K562 (cell line): Measurements from ENCODE around the gene MEGF11. TPM values are rescaled to one million over a fixed set of nuclear protein-coding genes. Genes with fewer than 3 reads are reported as not detected.

Experiments used
- BHLHE40 ChIP-seq: IDR thresholded peaks from 2 replicates; pipeline ENCODE4 v1.6.1; 2011; ENCODE audit warnings: low read length, improper control_type of control experiment
- CBX5 ChIP-seq: IDR thresholded peaks from 2 replicates; pipeline ENCODE4 v1.6.1; 2014; ENCODE audit warnings: low read depth, borderline replicate concordance
- CEBPB ChIP-seq: fragments of 450-650 bp; IDR thresholded peaks from 2 replicates; pipeline ENCODE4 v1.6.1; 2016; ENCODE audit warnings: missing genetic modification characterization, missing compliant biosample characterization
- EP400 ChIP-seq: fragments of 450-650 bp; IDR thresholded peaks from 2 replicates; pipeline ENCODE4 v1.6.1; 2017; ENCODE audit warnings: antibody characterized with exemption, mild to moderate bottlenecking, moderate library complexity
- HIVEP1 ChIP-seq: fragments of 250-450 bp; sonication (Bioruptor Pico); IDR thresholded peaks from 2 replicates; pipeline ENCODE4 v1.4.0; 2020; ENCODE audit warnings: mild to moderate bottlenecking
- HMG20A ChIP-seq: fragments of 450-650 bp; formaldehyde crosslinking; conservative IDR thresholded peaks from 2 replicates; pipeline ENCODE4 v1.4.0; 2020; ENCODE audit warnings: mild to moderate bottlenecking, mixed read lengths
- KDM2B ChIP-seq: fragments of 250-450 bp; sonication (Bioruptor Pico); IDR thresholded peaks from 2 replicates; pipeline ENCODE4 v1.8.0; 2021; ENCODE audit warnings: mild to moderate bottlenecking, moderate library complexity
- MAFF ChIP-seq: IDR thresholded peaks from 2 replicates; pipeline ENCODE4 v1.6.1; 2012; ENCODE audit warnings: low read length, improper control_type of control experiment
- MBD2 ChIP-seq: sonication (generic); IDR thresholded peaks from 2 replicates; pipeline ENCODE4 v1.6.1; 2016; ENCODE audit warnings: low read depth, borderline replicate concordance
- NFIX ChIP-seq: fragments of 250-450 bp; sonication (Bioruptor Pico); IDR thresholded peaks from 2 replicates; pipeline ENCODE4 v1.4.0; 2020; ENCODE audit warnings: low read depth, mild to moderate bottlenecking, moderate library complexity
- NR2F6 ChIP-seq: fragments of 450-650 bp; formaldehyde crosslinking; IDR thresholded peaks from 2 replicates; pipeline ENCODE4 v1.4.0; 2020; ENCODE audit warnings: mild to moderate bottlenecking
- RBM17 ChIP-seq: fragments of 200-400 bp; formaldehyde crosslinking; IDR thresholded peaks from 2 replicates; pipeline ENCODE4 v1.6.1; 2017; ENCODE audit warnings: low read depth, mild to moderate bottlenecking, low read length, borderline replicate concordance
- RNF2 ChIP-seq: sonication (generic); IDR thresholded peaks from 2 replicates; pipeline ENCODE4 v1.6.1; 2016
- SIN3A ChIP-seq, 2 experiments: fragments of 150-350 bp in 1 of 2; IDR thresholded peaks; 2 replicates each; pipeline ENCODE4 v1.6.1; 2011 to 2016; ENCODE audit warnings: borderline replicate concordance in 2 of 2, low read depth in 2 of 2, low read length in 2 of 2, mild to moderate bottlenecking in 2 of 2, moderate library complexity in 2 of 2; ENCODE audit not compliant: control insufficient read depth in 1 of 2
- SLC30A9 ChIP-seq: fragments of 250-450 bp; sonication (Bioruptor Pico); IDR thresholded peaks from 2 replicates; pipeline ENCODE4 v1.8.0; 2022; ENCODE audit warnings: mild to moderate bottlenecking, moderate library complexity
- SP2 ChIP-seq: IDR thresholded peaks from 2 replicates; pipeline ENCODE4 v1.6.1; 2011; ENCODE audit warnings: mild to moderate bottlenecking, low read depth, low read length, moderate library complexity; ENCODE audit not compliant: poor library complexity, severe bottlenecking; ENCODE audit errors: extremely low read depth
- TAF15 ChIP-seq: fragments of 200-400 bp; formaldehyde crosslinking; IDR thresholded peaks from 2 replicates; pipeline ENCODE4 v1.6.1; 2017; ENCODE audit warnings: mild to moderate bottlenecking, low read depth, low read length, moderate library complexity
- TCFL5 ChIP-seq: fragments of 250-450 bp; sonication (Bioruptor Pico); conservative IDR thresholded peaks from 2 replicates; pipeline ENCODE4 v1.6.1; 2021; ENCODE audit warnings: mild to moderate bottlenecking, moderate library complexity, matching md5 sums
- ZC3H8 ChIP-seq: fragments of 450-650 bp; IDR thresholded peaks from 2 replicates; pipeline ENCODE4 v1.6.1; 2017
- ZNF282 ChIP-seq: sonication (generic); formaldehyde crosslinking; IDR thresholded peaks from 2 replicates; pipeline ENCODE4 v1.8.1; 2023; ENCODE audit warnings: missing genetic modification reagents
- ZNF3 ChIP-seq: fragments of 250-450 bp; sonication (Bioruptor Pico); IDR thresholded peaks from 2 replicates; pipeline ENCODE4 v1.5.0; 2021; ENCODE audit warnings: mild to moderate bottlenecking, moderate library complexity
- polyA plus RNA-seq, 8 experiments: library from polyadenylated mRNA; depleted of rRNA in 4 of 8; stranded (reverse) in 5 of 8; unstranded in 3 of 8; fragments of >200 nt; fragmentation: Nextera tagmentation in 2 of 8; fragmentation: Illumina TruSeq in 1 of 8; extraction: Ambion mirVana in 2 of 8; extraction: Trizol in 1 of 8; gene quantifications; 2 replicates each; pipeline versions ENCODE4 v1.2.1 to v1.2.3, GENCODE V29; 2011 to 2014; ENCODE audit warnings: inconsistent platforms in 1 of 8, missing spikeins in 1 of 8
- total RNA-seq, 7 experiments: library from RNA; depleted of rRNA in 6 of 7; stranded (reverse); fragments of >200 nt in 6 of 7; fragmentation: Illumina TruSeq in 2 of 7; extraction: Trizol in 2 of 7; gene quantifications; 2 replicates each; pipeline versions ENCODE4 v1.2.1 to v1.2.3, GENCODE V29; 2011 to 2021; ENCODE audit warnings: low replicate concordance in 1 of 7
- TF ChIP-seq, protein P1 (sequence below): fragments of 250-450 bp; sonication (Bioruptor Pico); IDR thresholded peaks from 2 replicates; pipeline ENCODE4 v1.5.0; 2020; ENCODE audit warnings: mild to moderate bottlenecking, borderline replicate concordance
- TF ChIP-seq, protein P2 (sequence below): fragments of 250-450 bp; sonication (Bioruptor Pico); IDR thresholded peaks from 2 replicates; pipeline ENCODE4 v1.5.0; 2021
- TF ChIP-seq, protein P3 (sequence below): fragments of 450-650 bp; IDR thresholded peaks from 2 replicates; pipeline ENCODE4 v1.6.1; 2017; ENCODE audit warnings: antibody characterized with exemption

MEGF11 gene
- total and polyA plus RNA-seq, 9 of the 15 experiments (the other 6 are each of a cell fraction or from before 2014, with no cell fraction given): 0.06 to 0.23 (median 0.20) TPM; not detected in 6

DNA sequence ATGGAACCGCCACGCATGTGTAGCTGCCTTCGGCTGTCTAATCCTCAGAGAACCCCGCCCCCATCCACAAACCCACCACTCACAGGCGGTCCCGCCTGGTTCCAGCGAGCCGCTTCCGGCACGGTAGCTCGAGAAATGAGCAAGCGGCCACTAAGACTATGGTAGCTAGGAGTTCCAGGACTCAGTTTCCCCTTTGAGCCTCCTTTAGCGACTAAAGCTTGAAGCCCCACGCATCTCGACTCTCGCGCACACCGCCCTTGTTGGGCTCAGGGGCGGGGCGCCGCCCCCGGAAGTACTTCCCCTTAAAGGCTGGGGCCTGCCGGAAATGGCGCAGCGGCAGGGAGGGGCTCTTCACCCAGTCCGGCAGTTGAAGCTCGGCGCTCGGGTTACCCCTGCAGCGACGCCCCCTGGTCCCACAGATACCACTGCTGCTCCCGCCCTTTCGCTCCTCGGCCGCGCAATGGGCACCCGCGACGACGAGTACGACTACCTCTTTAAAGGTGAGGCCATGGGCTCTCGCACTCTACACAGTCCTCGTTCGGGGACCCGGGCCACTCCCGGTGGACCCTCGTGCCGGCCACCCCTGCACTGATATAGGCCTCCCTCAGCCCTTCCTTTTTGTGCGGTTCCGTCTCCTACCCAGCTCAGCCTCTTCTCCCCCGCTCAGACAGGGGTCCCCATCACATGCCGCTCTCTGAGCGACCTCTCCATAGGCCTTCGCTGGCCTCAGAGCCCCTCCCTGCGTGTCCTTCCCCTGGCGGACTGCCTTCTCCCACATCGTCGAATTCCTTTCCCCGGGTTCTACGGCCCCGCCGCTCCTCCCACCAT is 384.2 kb downstream of the MEGF11 start, which contains the start of gene RAB11A (continued):
- TF ChIP-seq, protein P1, sequence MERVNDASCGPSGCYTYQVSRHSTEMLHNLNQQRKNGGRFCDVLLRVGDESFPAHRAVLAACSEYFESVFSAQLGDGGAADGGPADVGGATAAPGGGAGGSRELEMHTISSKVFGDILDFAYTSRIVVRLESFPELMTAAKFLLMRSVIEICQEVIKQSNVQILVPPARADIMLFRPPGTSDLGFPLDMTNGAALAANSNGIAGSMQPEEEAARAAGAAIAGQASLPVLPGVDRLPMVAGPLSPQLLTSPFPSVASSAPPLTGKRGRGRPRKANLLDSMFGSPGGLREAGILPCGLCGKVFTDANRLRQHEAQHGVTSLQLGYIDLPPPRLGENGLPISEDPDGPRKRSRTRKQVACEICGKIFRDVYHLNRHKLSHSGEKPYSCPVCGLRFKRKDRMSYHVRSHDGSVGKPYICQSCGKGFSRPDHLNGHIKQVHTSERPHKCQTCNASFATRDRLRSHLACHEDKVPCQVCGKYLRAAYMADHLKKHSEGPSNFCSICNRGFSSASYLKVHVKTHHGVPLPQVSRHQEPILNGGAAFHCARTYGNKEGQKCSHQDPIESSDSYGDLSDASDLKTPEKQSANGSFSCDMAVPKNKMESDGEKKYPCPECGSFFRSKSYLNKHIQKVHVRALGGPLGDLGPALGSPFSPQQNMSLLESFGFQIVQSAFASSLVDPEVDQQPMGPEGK (CRISPR knock-in tag): no peak
- TF ChIP-seq ZNF282 (CRISPR knock-in tag) (no peak), RNF2 (peak; percentile 70), SLC30A9 (CRISPR knock-in tag) (no peak), KDM2B (CRISPR knock-in tag) (0 out of 2 replicates have a peak, but pooled peaks have one; percentile 27), EP400 (peak; percentile 97), ZNF3 (CRISPR knock-in tag) (no peak), CEBPB (tag) (no peak), TAF15 (no peak), HMG20A (CRISPR knock-in tag) (no peak), MBD2 (peak; percentile 81), TCFL5 (CRISPR knock-in tag) (no peak), BHLHE40 (no peak), SP2 (no peak), CBX5 (0 out of 2 replicates have a peak, but pooled peaks have one; percentile 51), RBM17 (no peak), NFIX (no peak), SIN3A (IDR thresholded peaks at IDR 0.05; ENCODE audit: borderline replicate concordance in 2 of 2, control insufficient read depth in 1 of 2, low read depth in 2 of 2, low read length in 2 of 2) (peak; percentile 70 to 72; a peak in 2 of 4 replicates), HIVEP1 (no peak), ZC3H8 (no peak), MAFF (no peak), NR2F6 (no peak)
- TF ChIP-seq, protein P2, sequence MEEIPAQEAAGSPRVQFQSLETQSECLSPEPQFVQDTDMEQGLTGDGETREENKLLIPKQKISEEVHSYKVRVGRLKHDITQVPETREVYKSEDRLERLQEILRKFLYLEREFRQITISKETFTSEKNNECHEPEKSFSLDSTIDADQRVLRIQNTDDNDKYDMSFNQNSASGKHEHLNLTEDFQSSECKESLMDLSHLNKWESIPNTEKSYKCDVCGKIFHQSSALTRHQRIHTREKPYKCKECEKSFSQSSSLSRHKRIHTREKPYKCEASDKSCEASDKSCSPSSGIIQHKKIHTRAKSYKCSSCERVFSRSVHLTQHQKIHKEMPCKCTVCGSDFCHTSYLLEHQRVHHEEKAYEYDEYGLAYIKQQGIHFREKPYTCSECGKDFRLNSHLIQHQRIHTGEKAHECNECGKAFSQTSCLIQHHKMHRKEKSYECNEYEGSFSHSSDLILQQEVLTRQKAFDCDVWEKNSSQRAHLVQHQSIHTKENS (CRISPR knock-in tag): no peak
- TF ChIP-seq, protein P3, sequence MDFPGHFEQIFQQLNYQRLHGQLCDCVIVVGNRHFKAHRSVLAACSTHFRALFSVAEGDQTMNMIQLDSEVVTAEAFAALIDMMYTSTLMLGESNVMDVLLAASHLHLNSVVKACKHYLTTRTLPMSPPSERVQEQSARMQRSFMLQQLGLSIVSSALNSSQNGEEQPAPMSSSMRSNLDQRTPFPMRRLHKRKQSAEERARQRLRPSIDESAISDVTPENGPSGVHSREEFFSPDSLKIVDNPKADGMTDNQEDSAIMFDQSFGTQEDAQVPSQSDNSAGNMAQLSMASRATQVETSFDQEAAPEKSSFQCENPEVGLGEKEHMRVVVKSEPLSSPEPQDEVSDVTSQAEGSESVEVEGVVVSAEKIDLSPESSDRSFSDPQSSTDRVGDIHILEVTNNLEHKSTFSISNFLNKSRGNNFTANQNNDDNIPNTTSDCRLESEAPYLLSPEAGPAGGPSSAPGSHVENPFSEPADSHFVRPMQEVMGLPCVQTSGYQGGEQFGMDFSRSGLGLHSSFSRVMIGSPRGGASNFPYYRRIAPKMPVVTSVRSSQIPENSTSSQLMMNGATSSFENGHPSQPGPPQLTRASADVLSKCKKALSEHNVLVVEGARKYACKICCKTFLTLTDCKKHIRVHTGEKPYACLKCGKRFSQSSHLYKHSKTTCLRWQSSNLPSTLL: no peak
